GM12874 (cell line): ENCODE results near the gene MBD5.

Source experiments
- TF ChIP-seq, protein P1 (sequence below): IDR thresholded peaks from 2 replicates; pipeline ENCODE4 v1.5.1; 2011; ENCODE audit warnings: low read depth, mild to moderate bottlenecking, control low read depth, low read length, moderate library complexity; ENCODE audit not compliant: insufficient read depth

MBD5 gene

DNA sequence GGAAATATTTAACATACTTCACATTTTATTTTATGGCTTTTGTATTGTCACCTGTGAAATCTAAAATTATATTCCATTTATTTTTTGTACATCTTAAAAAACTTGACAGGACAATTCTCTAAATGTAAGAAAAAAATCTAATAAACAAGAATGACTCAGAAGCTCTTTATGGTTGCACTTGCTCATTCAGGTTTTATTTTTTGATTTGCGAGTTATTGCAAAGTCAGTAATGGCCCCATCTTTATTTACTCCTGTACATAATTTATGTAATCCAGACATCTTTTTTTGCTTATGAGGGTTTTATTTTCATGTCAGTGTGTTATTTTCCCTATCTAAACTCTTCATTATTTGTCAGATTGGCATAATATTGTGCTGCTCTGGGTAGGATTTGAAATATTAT, 145.1 kb downstream of the MBD5 start:
- TF ChIP-seq, protein P1, sequence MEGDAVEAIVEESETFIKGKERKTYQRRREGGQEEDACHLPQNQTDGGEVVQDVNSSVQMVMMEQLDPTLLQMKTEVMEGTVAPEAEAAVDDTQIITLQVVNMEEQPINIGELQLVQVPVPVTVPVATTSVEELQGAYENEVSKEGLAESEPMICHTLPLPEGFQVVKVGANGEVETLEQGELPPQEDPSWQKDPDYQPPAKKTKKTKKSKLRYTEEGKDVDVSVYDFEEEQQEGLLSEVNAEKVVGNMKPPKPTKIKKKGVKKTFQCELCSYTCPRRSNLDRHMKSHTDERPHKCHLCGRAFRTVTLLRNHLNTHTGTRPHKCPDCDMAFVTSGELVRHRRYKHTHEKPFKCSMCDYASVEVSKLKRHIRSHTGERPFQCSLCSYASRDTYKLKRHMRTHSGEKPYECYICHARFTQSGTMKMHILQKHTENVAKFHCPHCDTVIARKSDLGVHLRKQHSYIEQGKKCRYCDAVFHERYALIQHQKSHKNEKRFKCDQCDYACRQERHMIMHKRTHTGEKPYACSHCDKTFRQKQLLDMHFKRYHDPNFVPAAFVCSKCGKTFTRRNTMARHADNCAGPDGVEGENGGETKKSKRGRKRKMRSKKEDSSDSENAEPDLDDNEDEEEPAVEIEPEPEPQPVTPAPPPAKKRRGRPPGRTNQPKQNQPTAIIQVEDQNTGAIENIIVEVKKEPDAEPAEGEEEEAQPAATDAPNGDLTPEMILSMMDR, result no peak

DNA sequence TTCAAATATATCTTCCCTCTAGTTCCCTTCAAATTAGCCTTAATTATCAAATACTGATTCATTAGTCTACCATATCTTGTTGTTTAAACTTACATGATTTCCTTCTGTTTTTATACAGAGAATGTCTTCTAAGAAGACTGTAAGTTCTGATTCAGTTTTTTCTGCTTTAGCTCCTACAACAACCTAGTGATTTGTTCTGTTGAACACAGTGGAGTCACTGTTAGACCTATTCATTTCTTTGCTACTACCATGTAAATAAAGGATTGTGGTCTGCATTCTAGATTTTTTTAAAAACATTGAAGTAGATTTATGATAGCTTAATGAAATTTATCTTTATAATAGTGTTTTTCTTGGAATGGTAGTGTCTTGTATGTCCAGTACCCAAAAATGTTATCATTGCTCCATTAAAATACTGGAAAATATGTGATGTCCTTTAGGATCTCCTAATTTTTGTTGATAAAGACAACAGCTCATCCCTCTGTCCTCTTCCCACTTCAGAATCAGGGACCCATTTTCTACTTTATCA, 146.4 kb downstream of the MBD5 start:
- TF ChIP-seq, protein P1, result no peak

GRCh38 chr2:148167855-148168254, 147.0 kb downstream of the MBD5 start:
- TF ChIP-seq, protein P1, result no peak

DNA sequence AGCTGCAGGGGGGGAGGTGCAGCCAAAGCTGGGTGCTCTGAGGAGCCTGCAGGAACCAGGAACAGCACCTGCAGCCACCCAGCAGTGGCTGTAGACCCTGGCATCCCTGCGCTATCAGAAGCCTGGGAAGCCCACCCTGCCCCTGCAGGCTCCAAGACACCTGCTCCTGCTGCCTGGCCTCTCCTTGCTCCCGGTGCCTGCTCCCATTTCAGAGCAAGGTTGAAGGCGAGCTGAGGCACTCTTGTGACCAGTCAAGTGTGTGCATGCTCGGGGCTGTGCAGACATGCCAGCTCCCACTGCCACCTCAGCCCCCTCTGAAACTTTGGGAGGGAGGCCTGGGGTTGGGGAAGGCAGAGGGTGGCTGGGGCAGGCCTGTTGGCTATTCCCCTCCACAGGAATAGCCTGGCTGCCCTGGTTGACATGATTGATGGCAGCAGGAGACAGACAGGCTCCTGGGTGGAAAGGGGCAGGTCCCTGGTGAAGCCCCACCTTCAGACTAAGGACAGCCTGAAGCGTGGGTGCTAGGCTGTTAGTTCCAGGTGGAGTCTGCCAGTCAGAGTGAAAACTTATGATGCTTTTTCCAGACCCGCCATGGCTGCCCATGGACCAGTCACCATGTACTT, 151.4 kb downstream of the MBD5 start:
- TF ChIP-seq, protein P1, result no peak

DNA sequence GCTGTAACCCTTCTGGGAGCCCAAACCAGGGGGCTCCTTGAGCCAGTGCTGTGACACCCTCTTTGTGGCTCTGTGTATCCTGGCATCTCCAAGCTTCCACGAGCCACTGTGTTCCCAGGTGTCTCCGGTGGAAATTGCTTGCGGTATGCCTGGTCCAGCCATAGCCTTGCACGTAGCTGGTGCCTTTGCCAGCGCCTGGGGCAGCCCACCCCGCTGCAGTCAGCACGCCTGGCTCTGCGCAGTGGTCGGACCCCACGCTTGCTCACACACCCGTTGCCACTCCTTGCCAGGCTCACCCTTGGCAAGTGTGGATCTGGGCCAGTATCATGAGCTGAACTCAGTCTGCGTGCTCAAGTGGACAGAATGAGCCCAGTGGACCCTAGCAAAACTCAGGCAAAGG, 152.3 kb downstream of the MBD5 start:
- TF ChIP-seq, protein P1, result no peak

DNA sequence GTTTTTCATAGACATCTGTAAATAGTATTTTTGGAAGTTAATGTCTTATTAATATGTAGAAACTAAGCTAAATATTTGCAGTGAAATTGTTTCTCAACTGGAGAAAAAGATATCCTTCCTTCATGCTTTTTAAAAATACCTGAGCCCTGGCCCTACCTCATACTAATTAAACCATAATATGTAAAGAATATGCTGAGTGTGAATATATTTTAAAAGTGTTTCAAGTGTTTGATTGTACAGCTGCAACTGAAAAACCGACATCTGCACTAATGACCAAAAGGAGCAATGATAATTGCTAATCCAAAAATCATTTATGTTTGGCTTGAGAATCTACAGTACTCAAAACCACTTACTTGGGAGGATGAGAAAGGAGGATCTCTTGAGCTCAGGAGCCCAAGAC, 156.7 kb downstream of the MBD5 start:
- TF ChIP-seq, protein P1, result no peak

DNA sequence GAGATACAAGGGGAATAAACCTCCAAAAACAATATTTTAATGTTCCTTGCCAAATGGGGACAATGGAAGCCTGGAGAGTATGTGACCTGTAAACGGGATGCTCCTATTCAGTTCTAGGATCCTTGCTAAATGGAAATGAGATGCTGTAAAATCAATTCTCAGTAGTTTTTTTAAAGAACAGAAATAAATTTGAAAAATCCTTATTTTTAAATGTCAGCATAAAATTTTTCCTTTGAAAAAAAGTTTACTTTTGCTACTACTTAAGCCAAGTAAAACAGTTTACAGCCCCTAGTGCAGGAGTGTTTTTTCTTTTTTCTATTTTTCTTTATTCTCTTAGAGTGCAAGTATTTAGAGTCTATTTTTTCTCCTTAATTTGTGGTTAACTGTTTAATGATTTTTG, 158.8 kb downstream of the MBD5 start:
- TF ChIP-seq, protein P1, result no peak
